HepG2 (cell line): Measurements from ENCODE around the gene FOSL2. TPM values are rescaled to one million over a fixed set of nuclear protein-coding genes. Genes with fewer than 3 reads are reported as not detected.

Experiments used
- ARNT2 ChIP-seq: sonication (generic); formaldehyde crosslinking; IDR thresholded peaks from 2 replicates; pipeline ENCODE4 v1.8.0; 2022; ENCODE audit warnings: mild to moderate bottlenecking, low read depth, missing genetic modification reagents, moderate library complexity
- ASH2L ChIP-seq: fragments of 300-600, 200-600 bp; sonication (generic); IDR thresholded peaks from 2 replicates; pipeline ENCODE4 v1.7.0; 2017; ENCODE audit warnings: low read depth, mild to moderate bottlenecking, moderate library complexity, mixed read lengths, low read length; ENCODE audit not compliant: insufficient read length
- ELF1 ChIP-seq: sonication (generic); formaldehyde crosslinking; IDR thresholded peaks from 2 replicates; pipeline ENCODE4 v1.4.0; 2020; ENCODE audit warnings: missing genetic modification reagents
- ESRRA ChIP-seq: sonication (generic); formaldehyde crosslinking; IDR thresholded peaks from 2 replicates; pipeline ENCODE4 v1.5.1; 2020; ENCODE audit warnings: mild to moderate bottlenecking, low read depth, missing genetic modification reagents
- FOSL2 ChIP-seq: sonication (generic); formaldehyde crosslinking; IDR thresholded peaks from 2 replicates; pipeline ENCODE4 v1.4.0; 2020; ENCODE audit warnings: missing genetic modification reagents
- GATAD2A ChIP-seq: IDR thresholded peaks from 2 replicates; pipeline ENCODE4 v1.6.1; 2016
- MAZ ChIP-seq, 2 experiments: sonication (generic) in 1 of 2; formaldehyde crosslinking in 1 of 2; IDR thresholded peaks; 2 replicates each; pipeline versions ENCODE4 v1.5.0 to v1.6.1; 2012 to 2020; ENCODE audit warnings: low read depth in 2 of 2, mild to moderate bottlenecking in 2 of 2, borderline replicate concordance in 1 of 2, improper control_type of control experiment in 1 of 2, low read length in 1 of 2, missing genetic modification reagents in 1 of 2, moderate library complexity in 1 of 2
- NFE2L2 ChIP-seq: fragments of 150-350 bp; IDR thresholded peaks from 2 replicates; pipeline ENCODE4 v1.6.1; 2014; ENCODE audit warnings: low read length
- NFKBIZ ChIP-seq: IDR thresholded peaks from 2 replicates; pipeline ENCODE4 v1.6.1; 2018; ENCODE audit warnings: missing genetic modification reagents, missing compliant biosample characterization
- NR2F1 ChIP-seq, 2 experiments: fragments of 450-650 bp in 1 of 2; formaldehyde crosslinking in 1 of 2; IDR thresholded peaks; 2 replicates each; pipeline versions ENCODE4 v1.5.0 to v1.6.1; 2016 to 2020; ENCODE audit warnings: mild to moderate bottlenecking in 1 of 2, missing compliant biosample characterization in 1 of 2, missing genetic modification reagents in 1 of 2, moderate library complexity in 1 of 2
- SMAD1 ChIP-seq: sonication (generic); formaldehyde crosslinking; IDR thresholded peaks from 2 replicates; pipeline ENCODE4 v1.4.0; 2020; ENCODE audit warnings: missing genetic modification reagents, low read depth, mild to moderate bottlenecking, borderline replicate concordance
- SUZ12 ChIP-seq: fragments of 150-350 bp; IDR thresholded peaks from 2 replicates; pipeline ENCODE4 v1.6.1; 2014; ENCODE audit warnings: low read depth, low read length
- TARDBP ChIP-seq: sonication (generic); formaldehyde crosslinking; IDR thresholded peaks from 2 replicates; pipeline ENCODE4 v1.8.0; 2022; ENCODE audit warnings: mild to moderate bottlenecking, missing genetic modification reagents
- THAP11 ChIP-seq: IDR thresholded peaks from 2 replicates; pipeline ENCODE4 v1.6.1; 2016; ENCODE audit warnings: missing biosample characterization, missing genetic modification reagents
- ZMYM2 ChIP-seq: sonication (generic); formaldehyde crosslinking; IDR thresholded peaks from 2 replicates; pipeline ENCODE4 v1.8.0; 2022; ENCODE audit warnings: mild to moderate bottlenecking, missing genetic modification reagents
- ZNF121 ChIP-seq: sonication (generic); formaldehyde crosslinking; IDR thresholded peaks from 2 replicates; pipeline ENCODE4 v1.5.0; 2020; ENCODE audit warnings: mild to moderate bottlenecking, missing genetic modification reagents
- ZNF253 ChIP-seq: sonication (generic); formaldehyde crosslinking; IDR thresholded peaks from 2 replicates; pipeline ENCODE4 v1.8.0; 2022; ENCODE audit warnings: mild to moderate bottlenecking, missing genetic modification reagents, borderline replicate concordance
- ZNF430 ChIP-seq: sonication (generic); formaldehyde crosslinking; IDR thresholded peaks from 2 replicates; pipeline ENCODE4 v1.9.0; 2021; ENCODE audit warnings: mild to moderate bottlenecking, missing genetic modification reagents
- ZNF567 ChIP-seq: sonication (generic); formaldehyde crosslinking; IDR thresholded peaks from 2 replicates; pipeline ENCODE4 v1.8.1; 2023; ENCODE audit warnings: mild to moderate bottlenecking, missing genetic modification reagents, borderline replicate concordance
- ZNF788 ChIP-seq: sonication (generic); formaldehyde crosslinking; IDR thresholded peaks from 2 replicates; pipeline ENCODE4 v1.5.0; 2020; ENCODE audit warnings: mild to moderate bottlenecking, missing genetic modification reagents, borderline replicate concordance
- ZNF841 ChIP-seq: sonication (generic); formaldehyde crosslinking; IDR thresholded peaks from 2 replicates; pipeline ENCODE4 v1.8.1; 2023; ENCODE audit warnings: missing genetic modification reagents, borderline replicate concordance
- polyA plus RNA-seq, 8 experiments: library from polyadenylated mRNA; depleted of rRNA in 3 of 8; stranded (reverse) in 7 of 8; unstranded in 1 of 8; fragments of >200 nt; fragmentation: Illumina TruSeq in 4 of 8; extraction: Trizol in 4 of 8; gene quantifications; 2 replicates each; pipeline versions ENCODE4 v1.2.1 to v1.2.3, GENCODE V29; 2011 to 2016; ENCODE audit warnings: low read depth in 4 of 8, missing spikeins in 1 of 8, mixed read lengths in 1 of 8; ENCODE audit not compliant: insufficient read depth in 1 of 8
- total RNA-seq, 5 experiments: library from RNA; depleted of rRNA; stranded (reverse); fragments of >200 nt; fragmentation: Illumina TruSeq; extraction: Trizol; gene quantifications; 2 replicates each; pipeline ENCODE4 v1.2.3, GENCODE V29; 2016; ENCODE audit warnings: low read depth in 1 of 5
- TF ChIP-seq, protein P1 (sequence below): sonication (generic); formaldehyde crosslinking; IDR thresholded peaks from 2 replicates; pipeline ENCODE4 v1.4.0; 2020; ENCODE audit warnings: low read depth, mild to moderate bottlenecking, missing genetic modification reagents
- TF ChIP-seq, protein P2 (sequence below): sonication (generic); formaldehyde crosslinking; IDR thresholded peaks from 2 replicates; pipeline ENCODE4 v1.8.1; 2023; ENCODE audit warnings: mild to moderate bottlenecking, moderate library complexity, missing genetic modification reagents
- TF ChIP-seq, protein P3 (sequence below): IDR thresholded peaks from 2 replicates; pipeline ENCODE4 v1.6.1; 2012; ENCODE audit warnings: inconsistent platforms
- TF ChIP-seq, protein P4 (sequence below): IDR thresholded peaks from 2 replicates; pipeline ENCODE4 v1.6.1; 2016; ENCODE audit warnings: mild to moderate bottlenecking, missing biosample characterization, missing genetic modification reagents
- TF ChIP-seq, protein P5 (sequence below): sonication (generic); formaldehyde crosslinking; IDR thresholded peaks from 2 replicates; pipeline ENCODE4 v1.8.1; 2023; ENCODE audit warnings: missing genetic modification reagents, inconsistent platforms, borderline replicate concordance

The FOSL2 gene
- total and polyA plus RNA-seq, 2 of the 13 experiments (the other 11 are each of a cell fraction or from before 2014, with no cell fraction given) = 3.4 to 18.1 TPM

DNA sequence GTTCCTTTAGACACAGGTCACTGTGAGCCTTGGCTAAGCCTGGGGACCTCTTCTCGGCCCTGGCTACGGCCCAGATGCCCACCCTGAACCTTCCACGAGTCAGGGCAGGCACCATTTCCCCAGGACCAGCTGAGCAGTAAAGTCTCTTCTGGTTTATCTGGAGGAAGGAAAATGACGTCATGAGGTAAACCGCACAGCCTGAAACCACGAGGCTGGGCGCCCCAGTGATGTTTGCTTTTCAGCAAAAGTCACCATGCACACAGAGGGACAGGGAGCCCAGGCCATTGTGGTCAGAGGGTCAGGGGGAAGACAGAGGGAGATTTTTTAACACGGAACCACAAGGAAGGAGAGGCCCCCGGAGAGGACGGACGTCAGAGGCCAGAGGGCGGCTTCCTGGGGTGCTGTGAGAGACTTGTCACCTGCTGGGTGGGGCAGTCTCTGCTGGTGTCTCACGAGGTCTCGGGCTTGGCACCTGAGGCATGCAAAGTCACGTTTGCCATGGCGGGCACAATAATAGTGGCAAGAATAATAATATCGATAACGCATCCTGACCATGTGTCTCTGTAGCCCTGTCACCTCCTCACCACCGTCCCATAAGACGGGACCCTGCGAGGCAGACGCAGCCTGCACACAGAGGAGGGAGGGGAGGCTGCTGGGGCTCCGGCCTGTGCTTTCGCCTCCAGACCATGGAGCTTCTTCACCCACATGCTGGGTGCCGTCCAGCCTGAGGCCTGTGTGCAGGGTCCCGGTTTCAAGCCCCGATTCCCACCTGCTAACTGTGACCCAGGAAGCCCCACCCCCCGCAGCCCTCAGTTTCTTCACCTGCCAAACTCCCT is 33.2 kb upstream of the FOSL2 start (continued):
- TF ChIP-seq ZNF567 (CRISPR knock-in tag) (0 out of 2 replicates have a peak, but pooled peaks have one; percentile 49), ZNF430 (CRISPR knock-in tag) (0 out of 2 replicates have a peak, but pooled peaks have one; percentile 27), ZNF841 (CRISPR knock-in tag) (no peak), THAP11 (CRISPR knock-in tag) (peak; percentile 44; the same call in 1 of the 2 replicates), ZNF253 (CRISPR knock-in tag) (no peak), NFE2L2 (no peak), SUZ12 (no peak), ESRRA (CRISPR knock-in tag) (no peak), ZNF121 (no peak), ARNT2 (CRISPR knock-in tag) (peak; percentile 75; the same call in 1 of the 2 replicates), NFKBIZ (0 out of 2 replicates have a peak, but pooled peaks have one; percentile 26), ZMYM2 (CRISPR knock-in tag) (no peak), MAZ (IDR thresholded peaks at IDR 0.05; ENCODE audit: borderline replicate concordance, low read depth, low read length) (no peak), MAZ (CRISPR knock-in tag; IDR thresholded peaks at IDR 0.05; ENCODE audit: low read depth) (peak; percentile 42; the same call in 1 of the 2 replicates), ZNF788 (CRISPR knock-in tag) (0 out of 2 replicates have a peak, but pooled peaks have one; percentile 50), GATAD2A (CRISPR knock-in tag) (peak; percentile 35; the same call in 1 of the 2 replicates), NR2F1 (CRISPR knock-in tag; IDR thresholded peaks at IDR 0.05) (peak; percentile 15 to 26; a peak in 2 of 4 replicates), ELF1 (CRISPR knock-in tag) (no peak; the same call in 1 of the 2 replicates), TARDBP (CRISPR knock-in tag) (no peak), SMAD1 (CRISPR knock-in tag) (0 out of 2 replicates have a peak, but pooled peaks have one; percentile 32), ASH2L (no peak), FOSL2 (peak; percentile 63)
- TF ChIP-seq, protein P1, sequence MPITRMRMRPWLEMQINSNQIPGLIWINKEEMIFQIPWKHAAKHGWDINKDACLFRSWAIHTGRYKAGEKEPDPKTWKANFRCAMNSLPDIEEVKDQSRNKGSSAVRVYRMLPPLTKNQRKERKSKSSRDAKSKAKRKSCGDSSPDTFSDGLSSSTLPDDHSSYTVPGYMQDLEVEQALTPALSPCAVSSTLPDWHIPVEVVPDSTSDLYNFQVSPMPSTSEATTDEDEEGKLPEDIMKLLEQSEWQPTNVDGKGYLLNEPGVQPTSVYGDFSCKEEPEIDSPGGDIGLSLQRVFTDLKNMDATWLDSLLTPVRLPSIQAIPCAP (CRISPR knock-in tag) = no peak
- TF ChIP-seq, protein P2, sequence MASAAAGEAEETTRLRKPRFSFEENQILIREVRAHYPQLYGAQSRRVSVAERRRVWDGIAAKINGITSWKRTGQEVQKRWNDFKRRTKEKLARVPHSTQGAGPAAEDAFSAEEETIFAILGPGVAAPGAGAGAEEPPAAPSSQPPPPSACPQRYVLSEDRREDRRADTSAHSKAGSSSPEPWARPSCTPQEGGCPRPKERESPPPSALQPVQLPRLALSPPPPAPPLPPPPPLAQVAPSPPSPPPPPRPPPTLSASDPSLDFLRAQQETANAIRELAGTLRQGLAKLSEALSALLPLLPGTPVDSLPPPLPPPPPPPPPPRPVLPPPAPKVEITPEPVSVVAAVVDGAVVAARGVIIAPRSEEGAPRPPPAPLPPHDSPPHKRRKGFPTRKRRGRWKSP (CRISPR knock-in tag) = 0 out of 2 replicates have a peak, but pooled peaks have one; percentile 17
- TF ChIP-seq, protein P3, sequence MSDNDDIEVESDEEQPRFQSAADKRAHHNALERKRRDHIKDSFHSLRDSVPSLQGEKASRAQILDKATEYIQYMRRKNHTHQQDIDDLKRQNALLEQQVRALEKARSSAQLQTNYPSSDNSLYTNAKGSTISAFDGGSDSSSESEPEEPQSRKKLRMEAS = peak; percentile 51; the same call in 1 of the 2 replicates
- TF ChIP-seq, protein P4, sequence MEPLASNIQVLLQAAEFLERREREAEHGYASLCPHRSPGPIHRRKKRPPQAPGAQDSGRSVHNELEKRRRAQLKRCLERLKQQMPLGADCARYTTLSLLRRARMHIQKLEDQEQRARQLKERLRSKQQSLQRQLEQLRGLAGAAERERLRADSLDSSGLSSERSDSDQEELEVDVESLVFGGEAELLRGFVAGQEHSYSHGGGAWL (CRISPR knock-in tag) = 0 out of 2 replicates have a peak, but pooled peaks have one; percentile 39
- TF ChIP-seq, protein P5, sequence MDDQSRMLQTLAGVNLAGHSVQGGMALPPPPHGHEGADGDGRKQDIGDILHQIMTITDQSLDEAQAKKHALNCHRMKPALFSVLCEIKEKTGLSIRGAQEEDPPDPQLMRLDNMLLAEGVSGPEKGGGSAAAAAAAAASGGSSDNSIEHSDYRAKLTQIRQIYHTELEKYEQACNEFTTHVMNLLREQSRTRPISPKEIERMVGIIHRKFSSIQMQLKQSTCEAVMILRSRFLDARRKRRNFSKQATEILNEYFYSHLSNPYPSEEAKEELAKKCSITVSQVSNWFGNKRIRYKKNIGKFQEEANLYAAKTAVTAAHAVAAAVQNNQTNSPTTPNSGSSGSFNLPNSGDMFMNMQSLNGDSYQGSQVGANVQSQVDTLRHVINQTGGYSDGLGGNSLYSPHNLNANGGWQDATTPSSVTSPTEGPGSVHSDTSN (CRISPR knock-in tag) = no peak
